Head of caudate nucleus (tissue), 42 donors: ENCODE measurements around the gene AHCYL2.
"Not testable (repeated sequence)": the region's sequence is repeated elsewhere in the genome, so short reads cannot be mapped to it uniquely, and the experiment has no call there.

Experiments
- DNase-seq, 42 donors: peaks; one replicate each; pipeline versions ENCODE4 v3.0.0 to v3.0.0-alpha.2; 2020 to 2021; ENCODE audit warnings: mixed read lengths in 7 of 42
- intact Hi-C: fragments of 100-400 bp; cut with DNase I; formaldehyde crosslinking; loops from one replicate; pipeline ENCODE4 v1.15.0; 2022

The AHCYL2 gene

GRCh38 chr7:129205987-129206785 lies 18.6 kb upstream of the AHCYL2 start:
- intact Hi-C loops, result no loop called here
- DNase-seq, result no peak

GRCh38 chr7:129208667-129209066 lies 16.2 kb upstream of the AHCYL2 start:
- DNase-seq, result no peak
- intact Hi-C loops, result no loop called here

GRCh38 chr7:129209067-129209926 lies 15.5 kb upstream of the AHCYL2 start:
- no peak for DNase-seq
- intact Hi-C loops, result no loop called here

GRCh38 chr7:129210256-129210988 lies 14.4 kb upstream of the AHCYL2 start:
- peak; percentile 50 to 90 (median 76) for DNase-seq
- intact Hi-C loops, result no loop called here

GRCh38 chr7:129210989-129211312 lies 13.9 kb upstream of the AHCYL2 start:
- intact Hi-C loops, result no loop called here
- no peak for DNase-seq

GRCh38 chr7:129212126-129212525 lies 12.7 kb upstream of the AHCYL2 start:
- DNase-seq, result no peak

GRCh38 chr7:129212596-129212995 lies 12.2 kb upstream of the AHCYL2 start:
- intact Hi-C loops, result no loop called here
- DNase-seq, result no peak

More at GRCh38 chr7:129212126-129212525, 12.7 kb upstream of the AHCYL2 start:
- intact Hi-C loops, result no loop called here

- peak in 3 of 42 donors; percentile 12 to 18 (median 18) for DNase-seq
- intact Hi-C loops, result no loop called here
These were observed 11.0 kb upstream of the AHCYL2 start for GRCh38 chr7:129213828-129214227.

GRCh38 chr7:129215691-129216090 lies 9.1 kb upstream of the AHCYL2 start:
- not testable (repeated sequence) for DNase-seq
- intact Hi-C loops, result loop anchor here (5.0 kb wide), 1 partner anchor 257 kb away; no protein-coding TSS in a partner anchor

GRCh38 chr7:129216101-129216715 lies 8.6 kb upstream of the AHCYL2 start:
- DNase-seq, result not testable (repeated sequence)
- intact Hi-C loops, result loop anchor here (5.0 kb wide), 1 partner anchor 256 kb away; no protein-coding TSS in a partner anchor

GRCh38 chr7:129216821-129217416 lies 7.9 kb upstream of the AHCYL2 start:
- intact Hi-C loops, result loop anchor here (5.0 kb wide), 1 partner anchor 255 kb away; no protein-coding TSS in a partner anchor
- DNase-seq, result not testable (repeated sequence)

GRCh38 chr7:129218514-129219062 lies 6.2 kb upstream of the AHCYL2 start:
- intact Hi-C loops, result loop anchor here (5.0 kb wide), 1 partner anchor 254 kb away; no protein-coding TSS in a partner anchor
- DNase-seq, result peak; percentile 56 to 95 (median 86)

- peak in 1 of 42 donors; percentile 19 for DNase-seq
- intact Hi-C loops, result loop anchor here (5.0 kb wide), 1 partner anchor 253 kb away; no protein-coding TSS in a partner anchor
These were observed 5.7 kb upstream of the AHCYL2 start for GRCh38 chr7:129219166-129219565.

GRCh38 chr7:129222064-129222463 lies 2.8 kb upstream of the AHCYL2 start:
- intact Hi-C loops, result loop anchor here (10.0 kb wide), 1 partner anchor 393 kb away; the partner anchor contains the start of gene NRF1
- DNase-seq, result peak in 1 of 42 donors; percentile 10

- peak; percentile 38 to 79 (median 60) for DNase-seq
- intact Hi-C loops, result loop anchor here (5.0 to 10.0 kb wide), 2 partner anchors 42 to 389 kb away; partner anchors contain the start of gene NRF1
These were observed 538 bp downstream of the AHCYL2 start for GRCh38 chr7:129225206-129225930.

GRCh38 chr7:129225931-129226572 lies 1.2 kb downstream of the AHCYL2 start:
- peak in 2 of 42 donors; percentile 13 to 14 for DNase-seq
- intact Hi-C loops, result loop anchor here (5.0 to 10.0 kb wide), 2 partner anchors 41 to 389 kb away; partner anchors contain the start of gene NRF1
